SU-DHL-6 (cell line): ENCODE results near the gene SLC66A1.

Experiments used
- CTCF ChIP-seq: fragments of 200-600 bp; sonication (generic); IDR thresholded peaks from one replicate; pipeline ENCODE4 v1.5.1; 2017; ENCODE audit warnings: antibody characterized with exemption, mild to moderate bottlenecking, low read length, moderate library complexity; ENCODE audit not compliant: insufficient read depth, poor library complexity, severe bottlenecking
- EZH2phosphoT487 ChIP-seq: fragments of 200-600 bp; sonication (generic), shearing (Covaris generic); conservative IDR thresholded peaks from 2 replicates; pipeline ENCODE4 v1.6.1; 2018; ENCODE audit warnings: mild to moderate bottlenecking, antibody characterized with exemption, low read length, moderate library complexity, mixed read lengths

DNA sequence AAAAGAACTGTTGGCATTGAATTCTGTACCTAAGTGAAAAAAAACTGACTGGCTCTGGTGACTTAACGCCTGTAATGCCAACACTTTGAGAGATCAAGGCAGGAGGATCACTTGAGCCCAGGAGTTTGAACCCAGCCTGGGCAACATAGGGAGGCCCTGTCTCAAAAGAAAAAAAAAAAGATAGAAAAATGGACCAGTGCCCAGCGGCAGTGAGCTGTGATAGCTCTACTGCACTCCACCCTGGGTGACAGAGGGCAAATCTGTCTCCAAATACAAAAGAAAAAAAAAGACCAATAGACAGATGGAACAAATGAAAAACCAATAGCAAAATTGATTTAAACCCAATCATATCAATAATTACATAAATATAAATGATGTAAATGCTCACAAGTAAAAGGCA is 22.9 kb upstream of the SLC66A1 start:
- no peak for TF ChIP-seq CTCF
- TF ChIP-seq EZH2phosphoT487 = no peak
